Type B pancreatic cell (in vitro differentiated cells): ENCODE measurements around the gene XPO4. TPM values are rescaled to one million over a fixed set of nuclear protein-coding genes. Genes with fewer than 3 reads are reported as not detected.

ENCODE experiments used
- DNase-seq: peaks from one replicate; pipeline ENCODE4 v3.0.0; 2021; ENCODE audit warnings: mixed read lengths; ENCODE audit not compliant: unreplicated experiment; ENCODE audit errors: extremely low spot score
- H3K27ac Mint-ChIP-seq: 2 replicates; pipeline ENCODE4 v1.8.0; 2021; ENCODE audit warnings: mild to moderate bottlenecking, mixed read lengths
- H3K27me3 Mint-ChIP-seq: 2 replicates; pipeline ENCODE4 v1.8.0; 2021; ENCODE audit warnings: mixed read lengths
- H3K36me3 Mint-ChIP-seq: 2 replicates; pipeline ENCODE4 v1.8.0; 2021; ENCODE audit warnings: mixed read lengths
- H3K4me1 Mint-ChIP-seq: one replicate; pipeline ENCODE4 v1.8.0; 2021; ENCODE audit warnings: mixed read lengths; ENCODE audit not compliant: unreplicated experiment
- H3K4me3 Mint-ChIP-seq: 2 replicates; pipeline ENCODE4 v1.8.0; 2021; ENCODE audit warnings: mild to moderate bottlenecking, mixed read lengths
- H3K9me3 Mint-ChIP-seq: 2 replicates; pipeline ENCODE4 v1.8.0; 2021; ENCODE audit warnings: mixed read lengths
- CTCF ChIP-seq: fragments of 200-600 bp; sonication (generic); conservative IDR thresholded peaks from 2 replicates; pipeline ENCODE4 v1.5.0; 2021; ENCODE audit warnings: antibody characterized with exemption, mild to moderate bottlenecking
- total RNA-seq: library from RNA; stranded (reverse); gene quantifications from 2 replicates; pipeline ENCODE4 v1.2.1, GENCODE V29; 2021; ENCODE audit warnings: low replicate concordance

The XPO4 gene
- total RNA-seq, 1 donor from 2014 or later: 23.1 TPM

GRCh38 chr13:20843166-20843565, 59.4 kb downstream of the XPO4 start:
- no peaks in the 10 kb centered on the region for H3K27me3 Mint-ChIP-seq
- H3K4me1 Mint-ChIP-seq: peaks cover 6% of the 10 kb centered on the region
- no peak overlapping the region for H3K27ac Mint-ChIP-seq

GRCh38 chr13:20840568-20840967, 62.0 kb downstream of the XPO4 start:
- Mint-ChIP-seq H3K9me3 (no peaks in the 10 kb centered on the region), H3K36me3 (peaks cover 29% of the 10 kb centered on the region), H3K4me3 (no peak overlapping the region), H3K27ac (no peak overlapping the region), H3K4me1 (no peaks in the 10 kb centered on the region), H3K27me3 (no peaks in the 10 kb centered on the region)
- no peak for TF ChIP-seq CTCF
- no peak for DNase-seq

More at GRCh38 chr13:20843166-20843565, 59.4 kb downstream of the XPO4 start:
- no peak for TF ChIP-seq CTCF
- Mint-ChIP-seq H3K36me3 (peaks cover 14% of the 10 kb centered on the region), H3K4me3 (no peak overlapping the region), H3K9me3 (no peaks in the 10 kb centered on the region)
- DNase-seq: no peak

- Mint-ChIP-seq H3K36me3 (peaks cover 22% of the 10 kb centered on the region), H3K4me3 (no peak overlapping the region), H3K27me3 (no peaks in the 10 kb centered on the region), H3K4me1 (no peaks in the 10 kb centered on the region), H3K9me3 (no peaks in the 10 kb centered on the region), H3K27ac (no peak overlapping the region)
- TF ChIP-seq CTCF: no peak
- DNase-seq: no peak
Observed at GRCh38 chr13:20833900-20834679, 68.5 kb downstream of the XPO4 start.

GRCh38 chr13:20832861-20833260, 69.7 kb downstream of the XPO4 start:
- TF ChIP-seq CTCF: no peak
- Mint-ChIP-seq H3K27me3 (no peaks in the 10 kb centered on the region), H3K36me3 (peaks cover 17% of the 10 kb centered on the region), H3K4me3 (no peak overlapping the region), H3K27ac (no peak overlapping the region), H3K9me3 (no peaks in the 10 kb centered on the region), H3K4me1 (peaks cover 6% of the 10 kb centered on the region)
- no peak for DNase-seq

GRCh38 chr13:20831933-20832332, 70.6 kb downstream of the XPO4 start:
- H3K27ac Mint-ChIP-seq: no peak overlapping the region
- H3K4me3 Mint-ChIP-seq: no peak overlapping the region
- H3K9me3 Mint-ChIP-seq: no peaks in the 10 kb centered on the region
- peaks cover 9% of the 10 kb centered on the region for H3K36me3 Mint-ChIP-seq
- H3K27me3 Mint-ChIP-seq: no peaks in the 10 kb centered on the region
- peaks cover 6% of the 10 kb centered on the region for H3K4me1 Mint-ChIP-seq
- DNase-seq: no peak
- no peak for TF ChIP-seq CTCF
